Stimulated activated CD4-positive, alpha-beta T cell treated with anti-CD3 and anti-CD28 coated beads, Interleukin-1b, Interleukin-23, amount 100 ng/mL, for 48 hours (primary cell): Measurements from ENCODE around the gene RHOF.

Source experiments
- DNase-seq: peaks from one replicate; pipeline ENCODE4 v3.0.0-alpha.2; 2020

The RHOF gene

GRCh38 chr12:121819212-121819949, 25.9 kb upstream of the RHOF start:
- no peak for DNase-seq

GRCh38 chr12:121817648-121818043, 24.2 kb upstream of the RHOF start:
- no peak for DNase-seq

GRCh38 chr12:121816925-121817647, 23.6 kb upstream of the RHOF start:
- no peak for DNase-seq

- no peak for DNase-seq
Observed at GRCh38 chr12:121815263-121815662, 21.8 kb upstream of the RHOF start.

- no peak for DNase-seq
Observed at GRCh38 chr12:121814429-121815119, 21.1 kb upstream of the RHOF start.

- DNase-seq = no peak
Observed at GRCh38 chr12:121813951-121814350, 20.5 kb upstream of the RHOF start.

- no peak for DNase-seq
Observed at GRCh38 chr12:121812921-121813896, 19.7 kb upstream of the RHOF start.

GRCh38 chr12:121812320-121812871, 18.9 kb upstream of the RHOF start:
- peak; percentile 44 for DNase-seq

GRCh38 chr12:121811434-121812319, 18.2 kb upstream of the RHOF start:
- DNase-seq = peak; percentile 60

- DNase-seq = no peak
Observed at GRCh38 chr12:121810833-121811433, 17.4 kb upstream of the RHOF start.

- DNase-seq = no peak
Observed at GRCh38 chr12:121810234-121810817, 16.8 kb upstream of the RHOF start.

GRCh38 chr12:121809712-121810116, 16.2 kb upstream of the RHOF start:
- DNase-seq = no peak

GRCh38 chr12:121808623-121809022, 15.1 kb upstream of the RHOF start:
- DNase-seq = no peak

- DNase-seq = no peak
Observed at GRCh38 chr12:121807642-121808347, 14.3 kb upstream of the RHOF start.

GRCh38 chr12:121806546-121807423, 13.3 kb upstream of the RHOF start:
- DNase-seq = no peak

GRCh38 chr12:121806009-121806545, 12.6 kb upstream of the RHOF start:
- no peak for DNase-seq

GRCh38 chr12:121805171-121806008, 11.9 kb upstream of the RHOF start:
- no peak for DNase-seq
